SK-N-MC (cell line): ENCODE measurements around the gene AGMO.

Experiments
- EZH2 ChIP-seq: fragments of 200-600 bp; sonication (generic); IDR thresholded peaks from one replicate; pipeline ENCODE4 v1.6.1; 2017; ENCODE audit warnings: antibody characterized with exemption
- FOXP2 ChIP-seq: optimal IDR thresholded peaks from 2 replicates; pipeline ENCODE3; 2011; ENCODE audit warnings: mild to moderate bottlenecking, moderate library complexity; ENCODE audit not compliant: insufficient read depth; ENCODE audit errors: extremely low read length, control extremely low read depth
- POLR2AphosphoS5 ChIP-seq: IDR thresholded peaks from 2 replicates; pipeline ENCODE4 v1.6.1; 2012; ENCODE audit warnings: mild to moderate bottlenecking, low read depth, low read length, borderline replicate concordance

DNA sequence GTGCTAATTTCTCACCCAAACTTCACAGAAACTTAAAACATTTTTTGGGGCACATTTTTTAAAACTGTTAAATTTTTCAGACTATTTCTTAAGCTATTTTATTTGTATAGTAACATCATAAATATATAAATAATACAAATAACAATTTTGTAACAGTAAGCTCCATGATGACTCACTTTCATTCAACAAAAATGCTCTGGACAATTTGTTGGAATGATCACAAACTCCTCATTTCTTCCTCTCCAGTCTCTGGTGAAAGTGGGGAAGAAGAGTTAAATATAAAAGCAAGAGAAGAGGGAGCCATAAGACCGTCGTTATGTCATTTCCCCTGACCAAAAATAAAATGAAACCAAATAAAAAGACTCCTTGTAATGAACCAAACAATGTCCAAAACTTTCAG lies 162.4 kb downstream of the AGMO start:
- TF ChIP-seq POLR2AphosphoS5 (no peak), EZH2 (no peak), FOXP2 (no peak)
